Measurements from ENCODE around the gene MBD3L3. TPM values are rescaled to one million over a fixed set of nuclear protein-coding genes. Genes with fewer than 3 reads are reported as not detected.
"Not testable (repeated sequence)": the region's sequence is repeated elsewhere in the genome, so short reads cannot be mapped to it uniquely, and the experiment has no call there.

Gene MBD3L3
- total RNA-seq, 1 experiment from 2014 or later, result not detected

- H3K27me3 ChIP-seq, result no peaks in the 10 kb centered on the region
- no peaks in the 10 kb centered on the region for H3K9me3 ChIP-seq (replicated peaks)
- DNase-seq, result peak in 1 of 2 experiments; percentile 12
- H3K4me3 ChIP-seq, result peak overlapping the region; percentile 99
- no peaks in the 10 kb centered on the region; the same call in 1 of the 2 replicates for H3K4me1 ChIP-seq
- H3K36me3 ChIP-seq, result peaks cover 30% of the 10 kb centered on the region
- peak overlapping the region; percentile 73 for H3K27ac ChIP-seq
These were observed 11.4 kb upstream of the MBD3L3 start for GRCh38 chr19:7069904-7070226.

GRCh38 chr19:7069042-7069903 is 10.8 kb upstream of the MBD3L3 start, which contains the start of gene ZNF557:
Gene ZNF557, plus strand, starts transcription at chr19:7069703. Its CDS starts 5,372 bp downstream, at chr19:7075075.
- peak within 1 kb of the TSS; percentile 73 for H3K27ac ChIP-seq
- H3K27me3 ChIP-seq, result no peaks in the 10 kb centered on the region
- peaks cover 28% of the 10 kb centered on the region for H3K36me3 ChIP-seq
- peak within 1 kb of the TSS; percentile 99 for H3K4me3 ChIP-seq
- no peaks in the 10 kb centered on the region for H3K9me3 ChIP-seq (replicated peaks)
- peak; percentile 97 to 98 for DNase-seq
- no peaks in the 10 kb centered on the region; the same call in 1 of the 2 replicates for H3K4me1 ChIP-seq

DNA sequence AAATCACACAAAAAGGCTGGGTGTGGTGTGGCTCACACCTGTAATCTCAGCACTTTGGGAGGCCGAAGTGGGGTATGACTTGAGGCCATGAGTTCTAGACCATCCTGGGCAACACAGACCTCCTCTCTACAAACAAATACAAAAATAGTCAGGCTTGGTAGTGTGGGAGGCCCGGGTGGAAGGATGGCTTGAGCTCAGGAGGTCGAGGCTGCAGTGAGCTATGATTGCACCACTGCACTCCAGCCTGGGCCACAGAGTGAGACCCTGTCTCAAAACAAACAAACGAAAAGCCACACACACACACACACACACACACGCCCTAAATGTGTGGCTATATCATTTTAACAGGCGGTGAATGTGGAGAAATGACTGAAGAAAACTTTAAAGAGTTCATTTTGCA is 10.1 kb upstream of the MBD3L3 start:
- Histone ChIP-seq H3K27ac (no peak overlapping the region), H3K36me3 (peaks cover 23% of the 10 kb centered on the region), H3K27me3 (no peaks in the 10 kb centered on the region), H3K9me3 (replicated peaks) (no peaks in the 10 kb centered on the region), H3K4me1 (no peaks in the 10 kb centered on the region; the same call in 1 of the 2 replicates), H3K4me3 (peak overlapping the region; percentile 99)
- no peak for DNase-seq

GRCh38 chr19:7067716-7068115 is 9.2 kb upstream of the MBD3L3 start:
- H3K9me3 ChIP-seq (replicated peaks), result no peaks in the 10 kb centered on the region
- no peaks in the 10 kb centered on the region; the same call in 1 of the 2 replicates for H3K4me1 ChIP-seq
- no peak for DNase-seq
- H3K27ac ChIP-seq, result no peak overlapping the region
- peaks cover 15% of the 10 kb centered on the region for H3K36me3 ChIP-seq
- no peak overlapping the region for H3K4me3 ChIP-seq
- no peaks in the 10 kb centered on the region for H3K27me3 ChIP-seq

- H3K36me3 ChIP-seq; H3K4me1 ChIP-seq; H3K27ac ChIP-seq; H3K27me3 ChIP-seq; H3K4me3 ChIP-seq; H3K9me3 ChIP-seq (replicated peaks): not testable (repeated sequence)
- peak; percentile 11 to 29 for DNase-seq
These were observed 8.6 kb upstream of the MBD3L3 start for GRCh38 chr19:7067122-7067521.

- Histone ChIP-seq H3K27ac (no peak overlapping the region), H3K4me1 (no peaks in the 10 kb centered on the region), H3K27me3 (no peaks in the 10 kb centered on the region), H3K9me3 (replicated peaks) (no peaks in the 10 kb centered on the region), H3K36me3 (no peaks in the 10 kb centered on the region), H3K4me3 (no peak overlapping the region)
- DNase-seq, result no peak
These were observed 5.4 kb upstream of the MBD3L3 start for GRCh38 chr19:7063764-7064418.

GRCh38 chr19:7063339-7063738 is 4.9 kb upstream of the MBD3L3 start:
- Histone ChIP-seq H3K4me1 (no peaks in the 10 kb centered on the region), H3K9me3 (replicated peaks) (no peaks in the 10 kb centered on the region), H3K36me3 (no peaks in the 10 kb centered on the region), H3K27me3 (no peaks in the 10 kb centered on the region), H3K4me3 (no peak overlapping the region), H3K27ac (no peak overlapping the region)
- no peak for DNase-seq

DNA sequence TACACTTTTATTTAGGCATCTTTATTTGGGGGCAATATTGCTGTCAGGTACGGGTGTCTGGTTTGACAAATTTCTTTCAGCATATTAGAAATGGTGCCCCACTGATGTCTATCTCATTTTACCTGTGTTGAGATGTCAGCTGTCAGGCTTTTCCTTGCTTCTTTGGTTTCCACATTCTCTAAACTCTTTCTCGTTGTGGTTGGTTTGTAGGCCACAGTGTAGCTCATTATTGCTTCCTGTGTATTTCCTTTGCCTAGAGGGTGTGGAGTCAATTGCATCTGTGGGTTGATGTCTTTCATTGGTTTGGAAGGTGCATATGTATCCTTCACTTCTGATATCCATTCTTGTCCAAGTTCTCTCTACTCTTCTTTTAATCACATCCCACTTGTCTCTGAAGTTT is 1.5 kb upstream of the MBD3L3 start:
- not testable (repeated sequence) for H3K27ac ChIP-seq; H3K36me3 ChIP-seq; H3K4me3 ChIP-seq; DNase-seq; H3K4me1 ChIP-seq; H3K27me3 ChIP-seq; H3K9me3 ChIP-seq (replicated peaks)

GRCh38 chr19:7056371-7056770 is 2.1 kb downstream of the MBD3L3 start:
- H3K4me3 ChIP-seq; H3K27ac ChIP-seq; DNase-seq; H3K9me3 ChIP-seq (replicated peaks); H3K27me3 ChIP-seq; H3K4me1 ChIP-seq; H3K36me3 ChIP-seq: not testable (repeated sequence)

- H3K36me3 ChIP-seq; H3K27me3 ChIP-seq; H3K9me3 ChIP-seq (replicated peaks); H3K4me3 ChIP-seq; DNase-seq; H3K27ac ChIP-seq; H3K4me1 ChIP-seq: not testable (repeated sequence)
These were observed 2.8 kb downstream of the MBD3L3 start for GRCh38 chr19:7055679-7056078.

DNA sequence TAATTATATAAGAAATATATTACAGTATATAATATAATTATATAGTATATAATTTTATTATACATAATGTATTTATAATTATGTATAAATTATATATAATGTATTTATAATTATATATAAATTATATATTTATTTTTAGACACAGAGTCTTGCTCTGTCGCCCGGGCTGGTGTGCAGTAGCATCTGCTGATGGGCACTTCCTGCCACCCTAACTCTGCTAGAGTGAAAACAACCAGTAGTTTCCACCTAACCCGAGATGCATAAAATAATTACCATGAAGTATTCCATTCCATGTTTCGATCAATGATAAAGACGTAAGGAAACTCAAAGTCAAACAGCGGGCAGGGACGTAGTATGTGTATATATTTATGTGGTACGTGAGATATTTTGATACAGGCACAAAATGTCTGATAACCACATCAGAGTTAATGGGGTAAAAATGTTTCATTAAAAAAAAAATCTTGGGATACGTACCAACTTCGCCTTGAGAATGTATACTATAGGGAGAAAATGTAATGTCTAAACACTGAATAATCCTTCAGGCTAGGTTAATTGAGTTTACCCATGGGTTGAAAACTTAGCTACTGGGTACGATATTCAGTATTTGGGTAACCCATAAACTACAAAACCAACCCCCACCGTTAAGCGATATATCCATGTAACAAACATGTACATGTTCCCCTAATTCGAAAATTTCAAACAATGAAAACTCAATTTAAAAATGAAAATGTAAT is 3.7 kb downstream of the MBD3L3 start:
- not testable (repeated sequence) for H3K27me3 ChIP-seq; H3K4me1 ChIP-seq; H3K36me3 ChIP-seq; H3K9me3 ChIP-seq (replicated peaks); DNase-seq; H3K27ac ChIP-seq; H3K4me3 ChIP-seq

- H3K4me1 ChIP-seq; H3K27ac ChIP-seq; H3K4me3 ChIP-seq; H3K9me3 ChIP-seq (replicated peaks); H3K27me3 ChIP-seq; DNase-seq; H3K36me3 ChIP-seq: not testable (repeated sequence)
These were observed 5.6 kb downstream of the MBD3L3 start for GRCh38 chr19:7052896-7053295.

- H3K9me3 ChIP-seq (replicated peaks); H3K4me1 ChIP-seq; H3K27ac ChIP-seq; H3K4me3 ChIP-seq; H3K27me3 ChIP-seq; H3K36me3 ChIP-seq; DNase-seq: not testable (repeated sequence)
These were observed 7.1 kb downstream of the MBD3L3 start for GRCh38 chr19:7051421-7051820.

DNA sequence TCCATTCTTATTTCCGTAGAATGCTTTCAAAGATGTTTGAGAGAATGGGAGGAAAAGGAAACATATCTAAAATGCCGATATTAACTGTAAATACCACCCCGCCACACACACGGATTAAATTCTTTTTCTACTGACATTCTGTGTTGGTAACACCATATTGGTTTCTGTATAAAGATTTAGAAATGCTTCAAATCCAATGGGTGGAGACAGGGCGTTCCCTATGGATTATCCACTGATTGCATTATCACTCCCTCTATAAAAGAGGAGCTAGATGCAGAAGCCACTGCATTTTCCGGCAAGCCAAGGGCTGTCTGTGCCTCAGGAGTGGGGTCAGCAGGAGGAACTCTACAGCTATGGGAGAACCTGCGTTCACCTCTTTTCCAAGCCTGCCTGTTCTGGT is 9.5 kb downstream of the MBD3L3 start, which contains the start of gene MBD3L2:
MBD3L2 (plus strand) TSS at position 301 of the 400 bp plus-strand sequence; CDS start at position 354, 53 bp downstream.
- H3K27me3 ChIP-seq; DNase-seq; H3K4me1 ChIP-seq; H3K9me3 ChIP-seq (replicated peaks); H3K4me3 ChIP-seq; H3K36me3 ChIP-seq; H3K27ac ChIP-seq: not testable (repeated sequence)

DNA sequence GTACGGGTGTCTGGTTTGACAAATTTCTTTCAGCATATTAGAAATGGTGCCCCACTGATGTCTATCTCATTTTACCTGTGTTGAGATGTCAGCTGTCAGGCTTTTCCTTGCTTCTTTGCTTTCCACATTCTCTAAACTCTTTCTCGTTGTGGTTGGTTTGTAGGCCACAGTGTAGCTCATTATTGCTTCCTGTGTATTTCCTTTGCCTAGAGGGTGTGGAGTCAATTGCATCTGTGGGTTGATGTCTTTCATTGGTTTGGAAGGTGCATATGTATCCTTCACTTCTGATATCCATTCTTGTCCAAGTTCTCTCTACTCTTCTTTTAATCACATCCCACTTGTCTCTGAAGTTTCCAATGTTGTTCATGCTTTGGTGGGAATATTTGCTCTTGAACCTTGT is 16.9 kb downstream of the MBD3L3 start:
- H3K9me3 ChIP-seq (replicated peaks); H3K4me3 ChIP-seq; H3K27me3 ChIP-seq; H3K27ac ChIP-seq; H3K36me3 ChIP-seq; H3K4me1 ChIP-seq; DNase-seq: not testable (repeated sequence)

All from SJCRH30 (cell line).